WTC11 (cell line): Measurements from ENCODE around the gene LRMDA. TPM values are rescaled to one million over a fixed set of nuclear protein-coding genes. Genes with fewer than 3 reads are reported as not detected.

Experiments
- ATAC-seq: fragments of 200-7000 bp; cut with Tn5 transposase; 2 replicates; pipeline ENCODE4 v1.10.0; 2021; ENCODE audit warnings: mild to moderate bottlenecking, moderate library complexity
- CTCF ChIA-PET: fragments of 300-600 bp; sonication (Branson Sonifier 250); formaldehyde crosslinking; loops from one replicate; lab custom pipeline; 2021; ENCODE audit warnings: antibody characterized with exemption; lab: Charles Lee
- POLR2A ChIA-PET: fragments of 350-600 bp; sonication (Branson Sonifier 250); formaldehyde crosslinking; loops from one replicate; lab custom pipeline; 2021; ENCODE audit warnings: antibody characterized with exemption; lab: Charles Lee
- DNase-seq: peaks from one replicate; pipeline ENCODE4 v3.0.0; 2021; ENCODE audit warnings: low spot score
- H3K27ac Mint-ChIP-seq: 2 replicates; pipeline ENCODE4 v1.8.0; 2021; ENCODE audit warnings: mixed read lengths
- H3K27me3 Mint-ChIP-seq: 2 replicates; pipeline ENCODE4 v1.8.0; 2021; ENCODE audit warnings: low read depth, mild to moderate bottlenecking, moderate library complexity, mixed read lengths
- H3K36me3 Mint-ChIP-seq: 2 replicates; pipeline ENCODE4 v1.8.0; 2021; ENCODE audit warnings: mixed read lengths
- H3K4me1 Mint-ChIP-seq: 2 replicates; pipeline ENCODE4 v1.8.0; 2022; ENCODE audit warnings: mixed read lengths
- H3K4me3 Mint-ChIP-seq: 2 replicates; pipeline ENCODE4 v1.8.0; 2021; ENCODE audit warnings: mild to moderate bottlenecking, moderate library complexity, mixed read lengths
- H3K9me3 Mint-ChIP-seq: 2 replicates; pipeline ENCODE4 v1.8.0; 2021; ENCODE audit warnings: mixed read lengths
- CTCF ChIP-seq: fragments of 200-600 bp; IDR thresholded peaks from 2 replicates; pipeline ENCODE4 v1.8.0; 2022; ENCODE audit warnings: antibody characterized with exemption
- EMX1 ChIP-seq: fragments of 250-450 bp; sonication (Bioruptor Pico); IDR thresholded peaks from 2 replicates; pipeline ENCODE4 v1.8.0; 2021; ENCODE audit warnings: mild to moderate bottlenecking
- FOXP4 ChIP-seq: sonication (generic); formaldehyde crosslinking; IDR thresholded peaks from 2 replicates; pipeline ENCODE4 v1.8.0; 2022; ENCODE audit warnings: mild to moderate bottlenecking, missing genetic modification reagents
- HMGA2 ChIP-seq: fragments of 250-450 bp; sonication (Bioruptor Pico); IDR thresholded peaks from 2 replicates; pipeline ENCODE4 v1.4.0; 2021; ENCODE audit warnings: mild to moderate bottlenecking, moderate library complexity
- IRF2 ChIP-seq: sonication (generic); formaldehyde crosslinking; IDR thresholded peaks from 2 replicates; pipeline ENCODE4 v1.8.0; 2022; ENCODE audit warnings: low read depth, missing genetic modification reagents, borderline replicate concordance
- JUN ChIP-seq: sonication (generic); formaldehyde crosslinking; IDR thresholded peaks from 2 replicates; pipeline ENCODE4 v1.8.0; 2023; ENCODE audit warnings: mild to moderate bottlenecking, missing genetic modification reagents
- NR1H2 ChIP-seq: sonication (generic); formaldehyde crosslinking; IDR thresholded peaks from 2 replicates; pipeline ENCODE4 v1.9.0; 2021; ENCODE audit warnings: mild to moderate bottlenecking, moderate library complexity, missing genetic modification reagents
- PRDM15 ChIP-seq: sonication (generic); formaldehyde crosslinking; IDR thresholded peaks from 2 replicates; pipeline ENCODE4 v1.8.0; 2022; ENCODE audit warnings: missing genetic modification reagents
- SMAD4 ChIP-seq: sonication (generic); formaldehyde crosslinking; IDR thresholded peaks from 2 replicates; pipeline ENCODE4 v1.8.0; 2022; ENCODE audit warnings: mild to moderate bottlenecking, missing genetic modification reagents
- TEAD1 ChIP-seq: sonication (generic); formaldehyde crosslinking; IDR thresholded peaks from 2 replicates; pipeline ENCODE4 v1.8.0; 2022; ENCODE audit warnings: mild to moderate bottlenecking, missing genetic modification reagents
- ZBTB21 ChIP-seq: sonication (generic); formaldehyde crosslinking; IDR thresholded peaks from 2 replicates; pipeline ENCODE4 v1.8.1; 2023; ENCODE audit warnings: mild to moderate bottlenecking, missing genetic modification reagents, borderline replicate concordance
- ZNF263 ChIP-seq: sonication (generic); formaldehyde crosslinking; IDR thresholded peaks from 2 replicates; pipeline ENCODE4 v1.8.1; 2022; ENCODE audit warnings: low read depth, mild to moderate bottlenecking, moderate library complexity, missing genetic modification reagents
- ZNF671 ChIP-seq: fragments of 250-450 bp; sonication (Bioruptor Pico); IDR thresholded peaks from 2 replicates; pipeline ENCODE4 v1.8.0; 2021; ENCODE audit warnings: mild to moderate bottlenecking
- ZSCAN18 ChIP-seq: fragments of 250-450 bp; sonication (Bioruptor Pico); IDR thresholded peaks from 2 replicates; pipeline ENCODE4 v2.1.2; 2022; ENCODE audit warnings: mild to moderate bottlenecking, moderate library complexity
- total RNA-seq: library from RNA; stranded (reverse); gene quantifications from 3 replicates; pipeline ENCODE4 v1.2.3, GENCODE V29; 2021
- TF ChIP-seq, protein P1 (sequence below): fragments of 250-450 bp; sonication (Bioruptor Pico); IDR thresholded peaks from 2 replicates; pipeline ENCODE4 v1.9.0; 2021; ENCODE audit warnings: mild to moderate bottlenecking
- TF ChIP-seq, protein P2 (sequence below): sonication (generic); formaldehyde crosslinking; IDR thresholded peaks from 2 replicates; pipeline ENCODE4 v1.8.1; 2023; ENCODE audit warnings: mild to moderate bottlenecking, missing genetic modification reagents
- TF ChIP-seq, protein P3 (sequence below): sonication (generic); formaldehyde crosslinking; IDR thresholded peaks from 2 replicates; pipeline ENCODE4 v1.8.0; 2023; ENCODE audit warnings: missing genetic modification reagents

LRMDA gene
- total RNA-seq, 1 experiment from 2014 or later: 0.92 TPM

- no peaks in the 10 kb centered on the region for H3K36me3 Mint-ChIP-seq
- H3K27ac Mint-ChIP-seq: no peak overlapping the region
- peaks cover 24% of the 10 kb centered on the region for H3K4me1 Mint-ChIP-seq
- no peak for ATAC-seq
- H3K9me3 Mint-ChIP-seq: no peaks in the 10 kb centered on the region
- ChIA-PET POLR2A (no interaction called here), CTCF (no interaction called here)
- no peak overlapping the region for H3K4me3 Mint-ChIP-seq
- no peaks in the 10 kb centered on the region for H3K27me3 Mint-ChIP-seq
- no peak for DNase-seq
- TF ChIP-seq CTCF (no peak), ZNF671 (CRISPR knock-in tag) (no peak), TEAD1 (CRISPR knock-in tag) (no peak), FOXP4 (CRISPR knock-in tag) (no peak), SMAD4 (no peak), NR1H2 (no peak), EMX1 (CRISPR knock-in tag) (no peak)
- TF ChIP-seq, protein P1, sequence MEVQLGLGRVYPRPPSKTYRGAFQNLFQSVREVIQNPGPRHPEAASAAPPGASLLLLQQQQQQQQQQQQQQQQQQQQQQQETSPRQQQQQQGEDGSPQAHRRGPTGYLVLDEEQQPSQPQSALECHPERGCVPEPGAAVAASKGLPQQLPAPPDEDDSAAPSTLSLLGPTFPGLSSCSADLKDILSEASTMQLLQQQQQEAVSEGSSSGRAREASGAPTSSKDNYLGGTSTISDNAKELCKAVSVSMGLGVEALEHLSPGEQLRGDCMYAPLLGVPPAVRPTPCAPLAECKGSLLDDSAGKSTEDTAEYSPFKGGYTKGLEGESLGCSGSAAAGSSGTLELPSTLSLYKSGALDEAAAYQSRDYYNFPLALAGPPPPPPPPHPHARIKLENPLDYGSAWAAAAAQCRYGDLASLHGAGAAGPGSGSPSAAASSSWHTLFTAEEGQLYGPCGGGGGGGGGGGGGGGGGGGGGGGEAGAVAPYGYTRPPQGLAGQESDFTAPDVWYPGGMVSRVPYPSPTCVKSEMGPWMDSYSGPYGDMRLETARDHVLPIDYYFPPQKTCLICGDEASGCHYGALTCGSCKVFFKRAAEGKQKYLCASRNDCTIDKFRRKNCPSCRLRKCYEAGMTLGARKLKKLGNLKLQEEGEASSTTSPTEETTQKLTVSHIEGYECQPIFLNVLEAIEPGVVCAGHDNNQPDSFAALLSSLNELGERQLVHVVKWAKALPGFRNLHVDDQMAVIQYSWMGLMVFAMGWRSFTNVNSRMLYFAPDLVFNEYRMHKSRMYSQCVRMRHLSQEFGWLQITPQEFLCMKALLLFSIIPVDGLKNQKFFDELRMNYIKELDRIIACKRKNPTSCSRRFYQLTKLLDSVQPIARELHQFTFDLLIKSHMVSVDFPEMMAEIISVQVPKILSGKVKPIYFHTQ: no peak
These were observed 599.7 kb downstream of the LRMDA start for GRCh38 chr10:76031099-76031498.

GRCh38 chr10:76031769-76032699, 600.6 kb downstream of the LRMDA start:
- Mint-ChIP-seq H3K27ac (no peak overlapping the region), H3K9me3 (no peaks in the 10 kb centered on the region), H3K4me1 (peaks cover 26% of the 10 kb centered on the region), H3K4me3 (no peak overlapping the region), H3K36me3 (no peaks in the 10 kb centered on the region), H3K27me3 (no peaks in the 10 kb centered on the region)
- POLR2A ChIA-PET: no interaction called here
- DNase-seq: no peak
- CTCF ChIA-PET: no interaction called here
- no peak for ATAC-seq
- no peak for TF ChIP-seq IRF2 (CRISPR knock-in tag)
- TF ChIP-seq, protein P2, sequence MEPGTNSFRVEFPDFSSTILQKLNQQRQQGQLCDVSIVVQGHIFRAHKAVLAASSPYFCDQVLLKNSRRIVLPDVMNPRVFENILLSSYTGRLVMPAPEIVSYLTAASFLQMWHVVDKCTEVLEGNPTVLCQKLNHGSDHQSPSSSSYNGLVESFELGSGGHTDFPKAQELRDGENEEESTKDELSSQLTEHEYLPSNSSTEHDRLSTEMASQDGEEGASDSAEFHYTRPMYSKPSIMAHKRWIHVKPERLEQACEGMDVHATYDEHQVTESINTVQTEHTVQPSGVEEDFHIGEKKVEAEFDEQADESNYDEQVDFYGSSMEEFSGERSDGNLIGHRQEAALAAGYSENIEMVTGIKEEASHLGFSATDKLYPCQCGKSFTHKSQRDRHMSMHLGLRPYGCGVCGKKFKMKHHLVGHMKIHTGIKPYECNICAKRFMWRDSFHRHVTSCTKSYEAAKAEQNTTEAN (CRISPR knock-in tag): no peak
- TF ChIP-seq FOXP4 (CRISPR knock-in tag): no peak
- no peak for TF ChIP-seq ZBTB21
- no peak for TF ChIP-seq ZNF263 (CRISPR knock-in tag)
- no peak for TF ChIP-seq ZSCAN18 (CRISPR knock-in tag)
- TF ChIP-seq ZNF671 (CRISPR knock-in tag): no peak
- TF ChIP-seq PRDM15 (CRISPR knock-in tag): no peak
- TF ChIP-seq JUN (CRISPR knock-in tag): no peak
- TF ChIP-seq HMGA2 (CRISPR knock-in tag): no peak
- TF ChIP-seq, protein P3, sequence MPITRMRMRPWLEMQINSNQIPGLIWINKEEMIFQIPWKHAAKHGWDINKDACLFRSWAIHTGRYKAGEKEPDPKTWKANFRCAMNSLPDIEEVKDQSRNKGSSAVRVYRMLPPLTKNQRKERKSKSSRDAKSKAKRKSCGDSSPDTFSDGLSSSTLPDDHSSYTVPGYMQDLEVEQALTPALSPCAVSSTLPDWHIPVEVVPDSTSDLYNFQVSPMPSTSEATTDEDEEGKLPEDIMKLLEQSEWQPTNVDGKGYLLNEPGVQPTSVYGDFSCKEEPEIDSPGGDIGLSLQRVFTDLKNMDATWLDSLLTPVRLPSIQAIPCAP: no peak
